ENCODE data around the gene TBC1D13. TPM values are rescaled to one million over a fixed set of nuclear protein-coding genes. Genes with fewer than 3 reads are reported as not detected.

The TBC1D13 gene
- total and polyA plus RNA-seq, 10 of the 15 experiments (the other 5 are each of a cell fraction or from before 2014, with no cell fraction given) = 3.0 to 23.1 (median 16.5) TPM

DNA sequence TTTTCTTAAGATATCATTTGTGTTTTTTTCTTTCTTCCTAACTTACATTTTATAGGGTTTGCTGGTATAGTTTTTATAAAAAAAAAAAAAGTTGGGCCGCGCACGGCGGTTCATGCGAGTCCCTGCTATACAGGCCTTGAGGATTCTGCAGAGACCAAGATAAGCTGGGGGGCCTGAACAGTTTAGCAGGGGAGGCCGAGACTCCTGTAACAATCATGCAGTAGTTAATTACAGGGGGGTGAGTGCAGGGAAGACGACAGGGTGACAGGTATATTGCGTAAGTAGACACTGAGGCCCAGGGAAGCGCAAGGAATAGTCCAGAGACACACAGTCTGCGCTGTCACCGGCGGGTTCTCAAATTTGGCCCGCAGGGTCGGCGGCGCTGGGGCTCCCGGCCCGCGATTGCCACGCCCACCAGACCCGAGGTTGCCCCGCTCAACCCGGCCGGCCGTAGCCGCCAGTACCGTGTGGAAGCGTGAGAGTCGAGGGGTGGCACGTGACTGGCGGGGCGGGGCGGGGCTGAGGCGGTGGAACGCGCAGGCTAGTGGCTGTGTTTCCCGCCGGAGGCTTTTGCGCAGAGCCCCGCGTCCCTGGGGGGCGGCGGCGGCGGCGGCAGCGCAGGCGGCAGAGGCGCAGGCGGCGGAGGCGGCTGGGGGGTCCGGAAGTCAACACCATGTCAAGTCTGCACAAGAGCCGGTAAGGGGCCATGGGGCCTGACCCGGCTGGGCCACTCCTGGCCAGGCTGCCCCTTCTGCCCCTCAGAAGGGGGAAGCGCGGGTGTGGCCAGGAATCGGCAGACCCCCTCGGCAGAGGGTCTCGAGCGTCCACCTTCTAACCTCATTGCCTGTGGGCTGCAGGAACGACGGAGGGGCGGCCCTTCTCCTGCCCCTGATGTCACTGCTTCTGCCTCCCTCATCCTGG lies at the start of gene TBC1D13 (continued):
- peak; percentile 97 to 99 for TF ChIP-seq BHLHE40 (IDR thresholded peaks at IDR 0.05; ENCODE audit: borderline replicate concordance in 1 of 2, low read depth in 2 of 2, low read length in 1 of 2)
- TF ChIP-seq, protein P1, sequence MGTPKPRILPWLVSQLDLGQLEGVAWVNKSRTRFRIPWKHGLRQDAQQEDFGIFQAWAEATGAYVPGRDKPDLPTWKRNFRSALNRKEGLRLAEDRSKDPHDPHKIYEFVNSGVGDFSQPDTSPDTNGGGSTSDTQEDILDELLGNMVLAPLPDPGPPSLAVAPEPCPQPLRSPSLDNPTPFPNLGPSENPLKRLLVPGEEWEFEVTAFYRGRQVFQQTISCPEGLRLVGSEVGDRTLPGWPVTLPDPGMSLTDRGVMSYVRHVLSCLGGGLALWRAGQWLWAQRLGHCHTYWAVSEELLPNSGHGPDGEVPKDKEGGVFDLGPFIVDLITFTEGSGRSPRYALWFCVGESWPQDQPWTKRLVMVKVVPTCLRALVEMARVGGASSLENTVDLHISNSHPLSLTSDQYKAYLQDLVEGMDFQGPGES (IDR thresholded peaks at IDR 0.05) = no peak
- TF ChIP-seq POU2F2 (IDR thresholded peaks at IDR 0.05; ENCODE audit: borderline replicate concordance, low read depth, low read length) = no peak
- peak; percentile 97 for TF ChIP-seq MEF2B (IDR thresholded peaks at IDR 0.05; ENCODE audit: partially characterized antibody, poor library complexity, severe bottlenecking)
- peak; percentile 83 for TF ChIP-seq BACH1 (IDR thresholded peaks at IDR 0.05; ENCODE audit: borderline replicate concordance)
- TF ChIP-seq, protein P2, sequence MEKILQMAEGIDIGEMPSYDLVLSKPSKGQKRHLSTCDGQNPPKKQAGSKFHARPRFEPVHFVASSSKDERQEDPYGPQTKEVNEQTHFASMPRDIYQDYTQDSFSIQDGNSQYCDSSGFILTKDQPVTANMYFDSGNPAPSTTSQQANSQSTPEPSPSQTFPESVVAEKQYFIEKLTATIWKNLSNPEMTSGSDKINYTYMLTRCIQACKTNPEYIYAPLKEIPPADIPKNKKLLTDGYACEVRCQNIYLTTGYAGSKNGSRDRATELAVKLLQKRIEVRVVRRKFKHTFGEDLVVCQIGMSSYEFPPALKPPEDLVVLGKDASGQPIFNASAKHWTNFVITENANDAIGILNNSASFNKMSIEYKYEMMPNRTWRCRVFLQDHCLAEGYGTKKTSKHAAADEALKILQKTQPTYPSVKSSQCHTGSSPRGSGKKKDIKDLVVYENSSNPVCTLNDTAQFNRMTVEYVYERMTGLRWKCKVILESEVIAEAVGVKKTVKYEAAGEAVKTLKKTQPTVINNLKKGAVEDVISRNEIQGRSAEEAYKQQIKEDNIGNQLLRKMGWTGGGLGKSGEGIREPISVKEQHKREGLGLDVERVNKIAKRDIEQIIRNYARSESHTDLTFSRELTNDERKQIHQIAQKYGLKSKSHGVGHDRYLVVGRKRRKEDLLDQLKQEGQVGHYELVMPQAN (conservative IDR thresholded peaks at IDR 0.05) = peak; percentile 82
- TF ChIP-seq ASH2L (IDR thresholded peaks at IDR 0.05; ENCODE audit: borderline replicate concordance, low read depth) = peak; percentile 62; the same call in 1 of the 2 replicates
- TF ChIP-seq FOS (IDR thresholded peaks at IDR 0.05; ENCODE audit: borderline replicate concordance, extremely low read depth, insufficient read length) = no peak
- peak; percentile 69 to 70; a peak in 3 of 4 replicates for TF ChIP-seq SRF (IDR thresholded peaks at IDR 0.05; ENCODE audit: low read depth in 2 of 2, low read length in 2 of 2)
- no peak for TF ChIP-seq NFYA (IDR thresholded peaks at IDR 0.05; ENCODE audit: borderline replicate concordance, low read depth, low read length)
- TF ChIP-seq, protein P3, sequence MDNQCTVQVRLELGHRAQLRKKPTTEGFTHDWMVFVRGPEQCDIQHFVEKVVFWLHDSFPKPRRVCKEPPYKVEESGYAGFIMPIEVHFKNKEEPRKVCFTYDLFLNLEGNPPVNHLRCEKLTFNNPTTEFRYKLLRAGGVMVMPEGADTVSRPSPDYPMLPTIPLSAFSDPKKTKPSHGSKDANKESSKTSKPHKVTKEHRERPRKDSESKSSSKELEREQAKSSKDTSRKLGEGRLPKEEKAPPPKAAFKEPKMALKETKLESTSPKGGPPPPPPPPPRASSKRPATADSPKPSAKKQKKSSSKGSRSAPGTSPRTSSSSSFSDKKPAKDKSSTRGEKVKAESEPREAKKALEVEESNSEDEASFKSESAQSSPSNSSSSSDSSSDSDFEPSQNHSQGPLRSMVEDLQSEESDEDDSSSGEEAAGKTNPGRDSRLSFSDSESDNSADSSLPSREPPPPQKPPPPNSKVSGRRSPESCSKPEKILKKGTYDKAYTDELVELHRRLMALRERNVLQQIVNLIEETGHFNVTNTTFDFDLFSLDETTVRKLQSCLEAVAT (IDR thresholded peaks at IDR 0.05) = peak; percentile 99
- TF ChIP-seq, protein P4, sequence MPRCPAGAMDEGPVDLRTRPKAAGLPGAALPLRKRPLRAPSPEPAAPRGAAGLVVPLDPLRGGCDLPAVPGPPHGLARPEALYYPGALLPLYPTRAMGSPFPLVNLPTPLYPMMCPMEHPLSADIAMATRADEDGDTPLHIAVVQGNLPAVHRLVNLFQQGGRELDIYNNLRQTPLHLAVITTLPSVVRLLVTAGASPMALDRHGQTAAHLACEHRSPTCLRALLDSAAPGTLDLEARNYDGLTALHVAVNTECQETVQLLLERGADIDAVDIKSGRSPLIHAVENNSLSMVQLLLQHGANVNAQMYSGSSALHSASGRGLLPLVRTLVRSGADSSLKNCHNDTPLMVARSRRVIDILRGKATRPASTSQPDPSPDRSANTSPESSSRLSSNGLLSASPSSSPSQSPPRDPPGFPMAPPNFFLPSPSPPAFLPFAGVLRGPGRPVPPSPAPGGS (IDR thresholded peaks at IDR 0.05; ENCODE audit: borderline replicate concordance, insufficient read depth, low read depth, low read length, poor library complexity, severe bottlenecking) = no peak
- peak; percentile 11; the same call in 1 of the 2 replicates for TF ChIP-seq PAX5 (IDR thresholded peaks at IDR 0.05; ENCODE audit: borderline replicate concordance, low read depth, low read length)
- no peak for TF ChIP-seq WRNIP1 (IDR thresholded peaks at IDR 0.05; ENCODE audit: borderline replicate concordance, low read depth, low read length)
- TF ChIP-seq MEF2A (IDR thresholded peaks at IDR 0.05; ENCODE audit: insufficient read depth, low read depth, low read length) = 0 out of 2 replicates have a peak, but pooled peaks have one; percentile 61
- TF ChIP-seq, protein P5, sequence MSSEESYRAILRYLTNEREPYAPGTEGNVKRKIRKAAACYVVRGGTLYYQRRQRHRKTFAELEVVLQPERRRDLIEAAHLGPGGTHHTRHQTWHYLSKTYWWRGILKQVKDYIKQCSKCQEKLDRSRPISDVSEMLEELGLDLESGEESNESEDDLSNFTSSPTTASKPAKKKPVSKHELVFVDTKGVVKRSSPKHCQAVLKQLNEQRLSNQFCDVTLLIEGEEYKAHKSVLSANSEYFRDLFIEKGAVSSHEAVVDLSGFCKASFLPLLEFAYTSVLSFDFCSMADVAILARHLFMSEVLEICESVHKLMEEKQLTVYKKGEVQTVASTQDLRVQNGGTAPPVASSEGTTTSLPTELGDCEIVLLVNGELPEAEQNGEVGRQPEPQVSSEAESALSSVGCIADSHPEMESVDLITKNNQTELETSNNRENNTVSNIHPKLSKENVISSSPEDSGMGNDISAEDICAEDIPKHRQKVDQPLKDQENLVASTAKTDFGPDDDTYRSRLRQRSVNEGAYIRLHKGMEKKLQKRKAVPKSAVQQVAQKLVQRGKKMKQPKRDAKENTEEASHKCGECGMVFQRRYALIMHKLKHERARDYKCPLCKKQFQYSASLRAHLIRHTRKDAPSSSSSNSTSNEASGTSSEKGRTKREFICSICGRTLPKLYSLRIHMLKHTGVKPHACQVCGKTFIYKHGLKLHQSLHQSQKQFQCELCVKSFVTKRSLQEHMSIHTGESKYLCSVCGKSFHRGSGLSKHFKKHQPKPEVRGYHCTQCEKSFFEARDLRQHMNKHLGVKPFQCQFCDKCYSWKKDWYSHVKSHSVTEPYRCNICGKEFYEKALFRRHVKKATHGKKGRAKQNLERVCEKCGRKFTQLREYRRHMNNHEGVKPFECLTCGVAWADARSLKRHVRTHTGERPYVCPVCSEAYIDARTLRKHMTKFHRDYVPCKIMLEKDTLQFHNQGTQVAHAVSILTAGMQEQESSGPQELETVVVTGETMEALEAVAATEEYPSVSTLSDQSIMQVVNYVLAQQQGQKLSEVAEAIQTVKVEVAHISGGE (CRISPR knock-in tag; IDR thresholded peaks at IDR 0.05) = peak; percentile 91
- TF ChIP-seq NFXL1 (IDR thresholded peaks at IDR 0.05; ENCODE audit: borderline replicate concordance) = no peak
- no peak for TF ChIP-seq CHD1 (IDR thresholded peaks at IDR 0.05; ENCODE audit: low read depth, low read length)
